SHP77 treated with DMSO at 0.1 percent for 48 hours (cell line): ENCODE measurements around the gene RRP7A.
"Not testable (repeated sequence)": the region's sequence is repeated elsewhere in the genome, so short reads cannot be mapped to it uniquely, and the experiment has no call there.

Experiments used
- DNase-seq: peaks from one replicate; lab custom pipeline; 2025; lab: John Stamatoyannopoulos, UW

The RRP7A gene

DNA sequence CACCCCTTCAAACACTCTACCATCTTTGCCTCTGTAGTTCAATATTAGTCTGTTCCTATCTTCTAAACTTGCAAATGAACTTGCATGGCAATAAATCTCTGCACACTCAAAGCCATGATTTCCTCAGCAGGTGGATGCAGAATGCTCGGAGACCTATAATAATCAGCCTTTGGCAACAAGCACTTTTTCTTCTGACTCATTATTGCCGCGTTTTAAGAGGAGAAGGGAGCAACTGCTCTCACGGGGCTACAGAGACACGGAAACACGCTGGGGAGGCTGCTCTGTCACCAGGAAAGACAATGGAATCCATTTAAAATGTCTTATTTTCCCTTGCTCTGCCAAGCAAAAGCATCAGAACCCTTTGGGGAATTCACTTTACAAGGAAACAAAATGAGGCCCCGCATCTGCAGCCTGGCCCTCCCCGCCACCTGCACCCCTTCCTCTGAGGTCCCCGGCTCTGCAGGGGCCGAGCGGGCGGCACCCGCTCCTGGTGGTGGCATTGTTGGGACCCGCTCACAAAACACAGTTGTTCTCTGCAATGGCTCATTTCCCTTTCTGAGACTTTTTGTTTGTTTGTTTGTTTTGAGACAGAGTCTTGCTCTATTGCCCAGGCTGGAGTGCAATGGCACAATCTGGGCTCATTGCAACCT, 15.6 kb upstream of the RRP7A start:
- not testable (repeated sequence) for DNase-seq

DNA sequence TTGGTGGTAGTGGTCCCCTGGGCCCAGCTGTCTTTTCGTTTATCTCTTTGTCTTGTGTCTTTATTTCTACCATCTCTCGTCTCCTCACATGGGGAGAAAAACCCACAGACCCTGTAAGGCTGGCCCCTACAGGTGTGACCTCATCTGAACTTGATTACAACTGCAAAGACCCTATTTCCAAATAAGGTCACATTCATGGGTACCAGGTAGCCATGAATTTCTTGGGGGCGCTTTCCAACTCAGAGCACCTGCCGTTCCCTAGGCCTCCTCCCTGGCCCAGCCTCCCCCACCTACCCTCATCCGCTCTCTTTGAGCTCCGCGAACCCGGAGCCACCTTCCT, 14.0 kb upstream of the RRP7A start:
- DNase-seq, result no peak

DNA sequence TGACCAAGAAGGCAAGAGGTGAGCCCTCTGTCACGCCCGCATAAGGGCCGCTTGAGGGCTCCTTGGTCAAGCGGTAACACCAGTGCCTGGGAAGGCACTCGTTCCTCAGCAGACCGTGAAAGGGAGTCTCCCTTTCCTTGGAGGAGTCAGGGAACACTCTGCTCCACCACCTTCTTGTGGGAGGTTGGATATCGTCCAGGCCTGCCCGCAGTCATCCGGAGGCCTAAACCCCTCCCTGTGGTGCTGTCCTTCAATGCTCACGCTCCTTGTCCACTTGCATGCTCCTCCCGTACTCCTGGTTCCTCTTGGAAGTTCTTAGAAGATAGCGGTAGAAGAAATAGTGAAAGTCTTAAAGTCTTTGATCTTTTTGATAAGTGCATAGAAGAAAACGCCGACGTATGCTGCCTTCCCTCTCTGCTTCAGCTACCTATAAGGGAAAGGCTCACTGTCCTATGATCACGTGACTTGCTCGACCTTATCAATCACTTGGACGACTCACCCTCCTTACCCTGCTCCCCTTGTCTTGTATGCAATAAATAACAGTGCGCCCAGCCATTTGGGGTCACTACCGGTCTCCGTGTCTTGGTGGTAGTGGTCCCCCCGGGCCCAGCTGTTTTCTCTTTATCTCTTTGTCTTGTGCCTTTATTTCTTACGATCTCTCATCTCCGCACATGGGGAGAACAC, 11.9 kb upstream of the RRP7A start:
- DNase-seq, result not testable (repeated sequence)

DNA sequence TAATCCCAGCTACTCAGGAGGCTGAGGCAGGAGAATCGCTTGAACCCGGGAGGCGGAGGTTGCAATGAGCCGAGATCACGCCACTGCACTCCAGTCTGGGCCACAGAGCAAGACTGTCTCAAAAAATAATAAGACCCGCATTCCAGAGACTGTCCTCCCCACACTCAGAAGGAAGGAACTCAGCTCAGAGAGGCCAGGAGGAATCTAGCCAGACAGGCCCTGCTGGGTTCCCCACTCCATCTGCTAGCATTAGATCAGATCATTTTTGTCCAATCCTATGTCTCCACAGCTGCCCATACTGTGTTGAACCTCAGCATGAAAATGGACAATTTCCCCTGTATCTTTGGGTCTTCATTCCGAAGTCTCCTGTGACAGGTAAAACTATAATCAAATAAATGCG, 9.8 kb upstream of the RRP7A start:
- DNase-seq, result not testable (repeated sequence)

DNA sequence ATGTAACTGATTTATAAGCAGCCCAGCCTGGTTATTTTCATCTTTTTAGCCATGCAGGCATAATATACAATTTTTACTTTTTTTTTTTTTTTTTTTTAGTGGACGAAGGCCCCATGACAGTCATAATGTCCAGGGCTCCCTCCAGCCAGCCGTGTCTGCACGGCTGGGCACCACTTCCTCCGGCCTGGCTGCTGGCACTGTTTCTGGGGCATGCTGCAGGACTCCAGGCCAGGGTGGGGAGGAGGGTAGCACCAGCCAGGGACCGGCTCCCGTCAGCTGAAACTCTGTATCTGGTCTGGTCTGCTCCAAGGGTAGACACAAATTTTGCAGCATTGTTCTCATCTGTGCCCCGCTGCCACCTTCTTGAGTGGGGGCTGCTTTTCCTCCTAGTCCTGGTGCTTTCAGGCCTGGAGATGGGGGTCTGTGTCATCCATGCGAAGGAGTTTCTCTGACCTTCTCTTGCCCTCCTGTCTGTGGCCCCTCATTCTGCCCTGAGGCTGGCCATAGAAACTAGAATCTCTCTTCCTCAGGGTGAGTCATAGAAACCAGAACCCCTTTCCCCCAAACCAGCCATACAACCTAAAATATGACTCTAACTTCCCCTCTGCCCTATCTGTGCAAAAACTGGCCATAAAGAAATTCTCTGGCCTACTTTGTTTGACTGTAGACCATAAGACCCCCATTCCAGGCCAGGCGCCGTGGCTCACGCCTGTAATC, 9.2 kb upstream of the RRP7A start:
- no peak for DNase-seq

DNA sequence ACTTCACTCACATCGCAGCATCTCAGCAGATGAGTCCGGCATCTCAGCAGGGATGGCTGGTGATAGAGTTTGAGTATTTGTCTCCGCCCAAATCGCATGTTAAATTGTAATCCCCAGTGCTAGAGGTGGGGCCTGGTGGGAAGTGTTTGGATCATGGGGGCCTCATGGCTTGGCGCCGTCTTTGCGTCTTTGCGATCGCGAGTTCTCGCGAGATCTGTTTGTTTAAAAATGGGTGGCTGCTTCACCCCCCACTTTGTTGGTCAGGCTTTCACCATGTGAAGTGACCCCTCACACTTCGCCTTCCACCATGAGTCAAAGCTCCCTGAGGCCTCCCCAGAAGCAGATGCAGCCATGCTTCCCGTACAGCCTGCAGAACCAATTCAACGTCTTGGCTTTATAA, 3.0 kb upstream of the RRP7A start:
- no peak for DNase-seq

DNA sequence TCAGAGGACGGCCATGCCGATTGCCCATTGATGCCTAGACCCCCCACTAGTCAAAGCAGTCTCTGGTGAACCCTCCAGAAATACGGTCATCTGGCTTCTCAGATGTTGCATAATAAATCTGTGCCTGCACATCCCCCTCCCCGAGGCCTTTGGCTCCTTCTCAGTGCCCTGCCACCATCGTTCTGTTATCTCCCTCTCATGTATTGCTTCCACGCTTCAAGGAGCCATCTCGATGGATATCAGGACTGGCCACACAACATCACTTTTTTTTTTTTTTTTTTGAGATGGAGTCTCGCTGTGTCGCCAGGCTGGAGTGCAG, 1.6 kb upstream of the RRP7A start:
- DNase-seq, result no peak

DNA sequence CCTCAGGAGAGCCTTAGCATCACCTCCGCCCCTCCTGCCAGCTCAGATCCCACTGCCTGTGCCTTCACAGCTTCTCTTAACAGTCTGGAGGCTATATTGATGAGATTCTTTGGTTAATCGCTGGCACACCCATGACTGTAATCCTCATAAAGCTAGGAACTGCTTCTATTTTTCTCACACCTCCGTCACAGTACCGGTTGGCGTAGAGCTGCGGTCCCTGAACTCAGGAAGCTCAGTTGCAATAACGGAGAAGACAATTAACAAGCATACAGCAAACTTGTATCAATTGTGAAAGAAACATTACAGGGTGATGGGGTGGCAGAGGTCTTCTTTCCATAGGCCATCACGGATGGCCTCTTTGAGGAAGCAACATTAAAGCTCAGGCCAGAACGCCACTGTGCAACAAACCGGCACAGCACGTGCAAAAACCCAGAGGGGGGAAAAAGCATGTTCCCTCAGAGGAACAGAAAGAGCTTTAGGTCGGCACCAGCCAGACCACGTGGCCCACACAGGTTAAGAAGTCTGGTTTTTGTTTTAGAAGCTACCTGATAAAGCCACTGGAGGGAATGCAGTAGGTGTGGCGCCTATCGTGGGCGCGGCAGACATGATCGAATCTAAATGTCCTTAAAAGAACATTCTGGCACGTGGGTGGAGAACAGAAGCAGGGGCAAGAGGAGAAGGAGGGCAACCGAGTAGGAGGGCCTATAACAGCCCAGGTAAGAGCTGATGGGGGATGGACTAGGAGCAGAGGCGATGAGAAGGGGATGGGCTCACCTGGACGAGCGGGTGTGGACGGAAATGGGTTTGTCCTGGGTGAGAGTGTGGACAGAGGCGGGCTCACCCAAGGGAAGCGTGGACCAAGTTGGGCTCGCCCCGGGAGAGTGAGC, 715 bp downstream of the RRP7A start:
- not testable (repeated sequence) for DNase-seq

DNA sequence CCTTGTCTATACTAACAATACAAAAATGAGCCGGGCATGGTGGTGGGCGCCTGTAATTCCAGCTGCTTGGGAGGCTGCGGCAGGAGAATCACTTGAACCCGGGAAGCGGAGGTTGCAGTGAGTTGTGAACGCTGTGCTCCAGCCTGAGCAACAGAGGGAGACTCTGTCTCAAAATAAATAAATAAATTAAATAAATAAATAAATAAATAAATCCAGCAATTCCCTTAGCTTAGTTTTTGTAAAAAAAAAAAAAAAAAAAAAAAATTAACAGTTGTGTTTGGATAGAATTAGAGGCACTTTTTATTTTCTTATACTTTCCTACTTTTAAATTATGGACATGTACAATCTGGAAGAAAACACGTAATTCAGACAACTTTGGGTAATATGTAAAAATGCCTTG, 2.5 kb downstream of the RRP7A start:
- DNase-seq, result not testable (repeated sequence)

DNA sequence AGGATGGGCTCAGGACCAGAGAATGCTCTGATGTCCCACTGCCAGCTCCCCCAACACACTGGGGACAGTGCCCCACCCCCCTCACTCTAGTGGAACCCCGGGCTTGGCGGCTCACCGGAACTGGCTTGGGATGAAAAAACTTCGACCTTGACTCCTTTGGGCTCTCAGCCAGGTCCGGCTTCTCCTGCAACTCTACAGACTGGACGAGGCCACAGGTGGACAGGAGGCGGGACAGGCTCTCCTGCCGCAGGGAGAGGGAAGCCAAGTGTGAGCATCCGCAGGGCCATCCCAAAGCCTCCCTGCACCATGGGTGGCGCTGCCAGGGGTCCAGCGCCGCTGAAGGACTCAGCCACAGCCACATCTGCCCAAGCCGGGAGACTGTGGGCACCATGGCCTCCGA, 3.7 kb downstream of the RRP7A start:
- DNase-seq, result no peak

DNA sequence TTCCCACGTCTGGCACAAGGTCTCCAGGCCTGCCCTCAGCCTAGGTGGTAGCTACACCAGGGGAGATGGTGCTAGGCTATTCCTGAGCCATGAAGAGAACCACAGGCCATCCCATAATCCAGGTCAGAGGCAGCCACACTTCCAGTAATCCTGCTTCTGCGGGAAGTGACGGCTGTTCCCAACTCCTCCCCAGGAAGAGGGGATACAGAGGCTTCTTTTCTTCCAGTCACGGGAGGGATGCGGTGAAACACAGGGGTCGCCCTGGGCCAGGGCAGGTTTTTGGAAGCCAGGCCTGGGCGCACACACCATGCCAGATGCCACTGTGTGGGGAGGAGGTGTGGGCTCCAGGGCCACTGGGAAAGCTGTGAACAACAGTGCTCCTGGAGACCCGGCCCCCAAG, 4.3 kb downstream of the RRP7A start:
- DNase-seq, result not testable (repeated sequence)

DNA sequence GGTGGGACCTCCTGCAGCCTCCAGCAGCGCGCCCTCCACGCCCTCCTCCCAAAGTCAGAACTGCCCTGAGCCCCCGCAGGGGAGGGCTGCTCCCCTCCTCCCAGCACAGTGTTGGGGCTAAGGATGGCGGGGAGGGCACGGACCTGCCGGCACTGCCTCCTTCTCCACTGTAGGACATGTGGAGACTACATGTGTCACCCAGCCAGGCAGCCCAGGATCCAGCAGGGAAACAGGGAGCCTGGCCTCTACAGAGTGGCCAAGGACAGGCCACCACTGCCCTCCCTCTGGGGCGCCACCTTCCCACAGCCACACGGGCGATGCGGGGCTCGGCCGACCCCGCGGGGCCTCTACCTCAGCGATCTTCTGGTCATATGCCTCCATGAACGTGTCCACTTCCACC, 5.3 kb downstream of the RRP7A start:
- not testable (repeated sequence) for DNase-seq

DNA sequence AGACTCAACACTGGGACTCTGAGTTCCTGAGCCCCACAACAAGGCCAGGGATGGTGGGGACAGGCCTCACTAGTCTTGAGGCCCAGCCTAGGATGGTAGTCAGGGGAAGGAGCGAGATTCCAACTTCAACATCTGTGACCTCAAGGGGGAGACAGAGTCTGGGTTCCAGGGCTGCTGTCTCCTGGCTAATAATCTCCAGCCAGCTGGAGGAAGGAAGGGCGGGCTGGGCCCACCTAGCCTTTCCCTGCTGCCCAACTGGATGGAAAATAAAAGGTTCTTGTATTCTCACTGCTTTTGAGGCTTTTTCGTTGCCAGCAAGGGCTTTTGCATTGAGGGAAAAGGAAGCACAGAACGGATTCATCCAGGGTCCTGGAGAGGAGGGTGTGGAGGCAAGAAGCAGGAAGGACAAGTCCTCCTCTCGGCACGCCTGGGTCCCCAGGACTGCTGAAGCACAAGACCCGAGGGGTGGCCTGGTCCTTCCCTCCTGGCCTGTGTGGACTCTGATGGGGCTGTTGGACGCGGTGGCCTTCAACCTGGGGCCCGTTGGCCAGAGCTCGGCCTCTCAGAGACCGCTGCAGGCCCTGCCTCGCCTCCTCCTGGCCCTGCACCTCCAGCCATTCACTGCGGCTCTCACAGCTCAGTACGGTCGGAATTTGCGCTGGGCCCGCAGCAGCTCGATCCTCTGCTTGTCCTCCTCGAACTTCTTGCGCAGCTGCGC, 7.2 kb downstream of the RRP7A start:
- not testable (repeated sequence) for DNase-seq

DNA sequence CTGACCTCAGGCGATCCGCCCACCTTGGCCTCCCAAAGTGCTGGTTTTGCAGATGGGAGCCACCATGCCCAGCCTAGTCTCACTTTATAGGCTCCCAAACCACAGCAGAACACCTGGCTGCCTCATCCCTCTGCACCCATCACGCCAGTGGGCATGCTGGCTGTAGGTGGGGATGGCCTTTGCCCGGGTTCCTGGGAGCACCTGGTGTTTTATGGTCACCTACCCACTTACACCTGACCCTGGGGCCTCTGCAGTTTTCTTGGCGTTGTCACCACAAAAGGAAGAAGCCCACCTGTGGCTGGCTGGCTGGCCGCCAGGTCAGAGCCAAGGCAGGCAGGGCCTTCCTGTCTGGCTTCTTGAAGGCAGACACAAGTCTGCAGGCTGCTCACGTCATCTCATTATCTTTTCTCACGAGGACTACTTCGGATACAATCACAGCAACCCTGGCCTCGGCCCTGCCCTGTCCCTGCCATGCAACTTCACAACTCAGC, 8.2 kb downstream of the RRP7A start:
- DNase-seq, result no peak

DNA sequence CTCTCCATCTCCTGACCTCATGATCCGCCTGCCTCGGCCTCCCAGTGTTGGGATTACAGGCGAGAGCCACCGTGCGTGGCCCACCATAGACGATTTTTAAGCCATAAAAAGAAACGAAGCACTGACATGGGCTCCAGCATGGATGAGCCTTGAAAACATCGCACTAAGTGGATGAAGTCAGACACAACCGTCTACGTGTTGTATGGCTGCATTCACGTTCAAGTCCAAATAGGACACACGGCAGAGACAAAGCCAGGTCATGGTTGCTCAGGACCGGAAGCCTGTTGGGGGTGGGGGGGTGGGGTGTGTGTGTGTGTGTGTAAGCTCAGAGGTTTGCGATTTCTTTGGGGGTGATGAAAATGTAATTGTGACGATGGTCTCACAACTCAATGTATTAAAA, 10.0 kb downstream of the RRP7A start:
- no peak for DNase-seq

DNA sequence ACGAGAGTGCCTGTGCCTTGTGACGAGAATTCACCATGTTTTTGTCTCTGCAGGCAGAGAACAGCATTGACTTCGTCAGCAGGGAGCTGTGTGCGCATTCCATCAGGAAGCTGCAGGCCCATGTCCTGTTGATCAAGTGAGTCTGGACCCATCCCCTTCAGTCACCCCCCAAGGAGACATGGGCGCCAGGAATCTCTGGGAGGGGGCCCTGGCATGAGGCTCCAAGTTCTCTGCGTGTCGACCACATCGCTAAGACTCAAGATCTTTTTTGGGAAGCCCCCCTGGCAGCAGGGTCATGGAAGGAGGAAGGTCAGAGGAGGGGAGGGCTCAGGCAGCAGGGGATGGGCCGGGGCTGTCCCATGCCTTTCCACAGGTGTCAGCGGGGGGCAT, 10.6 kb downstream of the RRP7A start:
- not testable (repeated sequence) for DNase-seq

DNA sequence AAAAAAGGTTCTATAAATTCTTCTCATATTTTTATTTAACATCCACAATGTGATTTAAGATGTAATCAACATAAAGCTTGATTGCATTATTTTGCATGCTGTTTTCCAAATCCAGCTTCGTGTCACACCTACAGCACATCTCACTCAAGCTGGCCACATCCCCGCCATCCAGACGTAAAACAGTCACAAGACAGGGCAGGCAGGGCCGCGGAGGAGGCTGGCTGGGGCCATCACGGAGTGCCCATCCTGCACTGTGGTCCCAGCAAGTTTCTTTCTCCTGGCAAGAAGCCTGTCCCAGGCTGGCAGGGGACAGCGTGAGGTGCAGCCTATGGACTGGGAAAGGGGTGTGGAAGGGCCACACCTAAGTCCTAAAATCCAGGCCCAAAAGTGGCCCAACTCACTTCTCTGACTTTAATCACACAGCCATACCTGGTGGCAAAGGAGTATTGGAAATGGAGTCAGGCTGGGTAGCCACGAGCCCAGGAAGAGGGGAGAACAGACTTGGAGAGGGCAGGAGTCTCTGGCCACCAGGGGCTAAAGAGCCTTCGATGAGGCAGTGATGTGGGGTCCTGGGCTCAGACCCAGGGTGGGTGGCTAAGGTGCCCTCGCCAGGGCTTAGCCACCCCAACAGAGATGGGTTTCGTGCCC, 11.1 kb downstream of the RRP7A start:
- not testable (repeated sequence) for DNase-seq

DNA sequence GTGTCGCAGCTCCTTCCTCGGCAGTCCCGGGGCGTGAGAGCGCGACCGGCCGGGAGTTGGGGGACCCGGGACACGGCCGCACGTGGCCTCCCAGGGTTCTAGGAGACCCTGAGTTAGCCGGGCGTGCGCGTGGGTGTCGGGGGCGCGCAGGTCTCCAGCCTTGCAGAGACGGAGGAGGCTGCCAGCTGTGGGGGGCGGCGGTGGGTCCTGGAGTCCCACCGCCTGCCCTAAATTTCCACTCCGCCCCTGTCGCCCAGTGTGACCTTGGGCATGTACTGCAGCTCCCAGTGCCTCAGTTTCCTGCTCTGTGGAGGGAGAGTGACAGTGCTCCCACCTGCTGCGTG, 18.8 kb downstream of the RRP7A start:
- no peak for DNase-seq

DNA sequence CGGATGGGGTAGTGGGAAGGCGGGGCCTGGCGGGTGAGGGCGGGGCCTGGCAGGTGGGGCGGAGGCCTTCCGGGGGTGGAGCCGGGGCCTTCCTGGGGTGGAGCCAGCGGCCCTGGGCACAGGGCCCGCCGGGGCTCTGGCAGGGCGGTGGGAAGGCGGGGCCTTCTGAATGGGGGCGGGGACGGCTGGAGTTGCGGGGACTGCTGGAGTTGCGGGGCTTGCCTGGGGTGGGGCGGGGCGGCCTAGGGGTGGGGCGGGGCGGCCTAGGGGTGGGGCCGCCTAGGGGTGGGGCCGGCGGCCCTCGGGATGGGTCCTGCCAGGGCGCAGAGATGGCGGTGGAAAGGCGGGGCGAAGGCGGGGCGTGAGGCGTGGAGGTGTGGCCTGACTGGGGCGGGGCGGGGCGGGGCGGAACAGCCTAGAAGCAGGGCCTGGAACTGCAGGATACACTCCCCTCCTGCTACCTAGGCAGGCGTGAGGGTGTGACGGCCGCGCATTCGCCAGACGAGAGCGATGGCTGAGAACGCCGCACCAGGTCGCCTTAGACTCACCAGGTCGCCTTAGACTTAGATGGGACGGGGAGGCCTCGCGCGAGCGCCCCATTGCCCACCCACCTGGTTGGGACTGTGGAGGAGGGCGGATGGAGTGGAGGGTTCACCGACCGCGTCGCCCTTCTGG, 19.3 kb downstream of the RRP7A start:
- DNase-seq, result no peak

DNA sequence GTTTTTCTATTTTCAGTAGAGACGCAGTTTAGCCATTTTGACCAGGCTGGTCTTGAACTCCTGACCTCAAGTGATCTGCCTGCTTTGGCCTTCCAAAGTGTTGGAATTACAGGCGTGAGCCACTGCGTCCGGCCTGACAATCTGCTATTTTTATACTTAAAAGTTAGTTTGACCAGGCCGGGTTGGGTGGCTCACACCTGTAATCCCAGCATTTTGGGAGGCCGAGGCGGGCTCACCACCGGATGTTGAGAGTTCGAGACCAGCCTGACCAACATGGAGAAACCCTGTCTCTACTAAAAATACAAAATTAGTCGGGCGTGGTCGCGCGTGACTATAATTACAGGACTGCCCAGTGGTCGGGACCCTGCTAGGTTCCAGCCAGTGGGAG, 19.8 kb downstream of the RRP7A start:
- not testable (repeated sequence) for DNase-seq
